ENCODE data around the gene CDC42BPA. TPM values are rescaled to one million over a fixed set of nuclear protein-coding genes. Genes with fewer than 3 reads are reported as not detected.

CDC42BPA gene
- polyA plus RNA-seq, 3 donors: 0.20 to 0.45 (median 0.39) TPM

- TF ChIP-seq CTCF (IDR thresholded peaks at IDR 0.05): no peak
- peaks cover 0 to 10% of the 10 kb centered on the region in 2 donors for H3K36me3 ChIP-seq (replicated peaks in 1 of 2; ENCODE audit: control insufficient read depth in 1 of 2, insufficient read depth in 2 of 2, low read length in 2 of 2)
- H3K9ac ChIP-seq (ENCODE audit: insufficient read depth, low read length, poor library complexity, severe bottlenecking): no peak overlapping the region
- peaks cover 50% of the 10 kb centered on the region for H3K4me1 Mint-ChIP-seq
- no peak overlapping the region for H3K27ac ChIP-seq (ENCODE audit: low read depth in 1 of 2, low read length in 2 of 2)
- H3K4me3 Mint-ChIP-seq: no peak overlapping the region
- no peak for DNase-seq
- peak overlapping the region in 1 of 7 donors; percentile 47 for H3K27ac Mint-ChIP-seq
- H3K4me1 ChIP-seq (ENCODE audit: control insufficient read depth in 1 of 2, insufficient read depth in 2 of 2, low read length in 2 of 2): peaks cover 17% of the 10 kb centered on the region in 2 donors
- intact Hi-C loops (cut with micrococcal nuclease): no loop called here
- peaks cover 0 to 4% (median 3%) of the 10 kb centered on the region in 7 donors for H3K9me3 Mint-ChIP-seq
- no peaks in the 10 kb centered on the region for H3K27me3 ChIP-seq (ENCODE audit: control insufficient read depth in 2 of 2, insufficient read depth in 2 of 2, low read length in 2 of 2)
- H3K27me3 Mint-ChIP-seq (ENCODE audit: low read depth in 3 of 3): peaks cover 0 to 2% (median 0%) of the 10 kb centered on the region in 3 donors
- H3K4me3 ChIP-seq (replicated peaks in 1 of 3; ENCODE audit: low read depth in 2 of 3, low read length in 3 of 3): no peak overlapping the region
- no peaks in the 10 kb centered on the region for H3K9me3 ChIP-seq (replicated peaks in 1 of 2; ENCODE audit: control insufficient read depth in 1 of 2, insufficient read depth in 1 of 2, low read length in 2 of 2)
- WGBS (ENCODE audit: insufficient coverage): 100% methylated on average over 1 of the region's 2 CpGs
- peaks cover 4 to 14% of the 10 kb centered on the region in 2 donors for H3K36me3 Mint-ChIP-seq
- no peak overlapping the region for H2AFZ ChIP-seq (ENCODE audit: insufficient read depth, low read depth, low read length, poor library complexity, severe bottlenecking)
- peaks cover 98% of the 10 kb centered on the region for H3K79me2 ChIP-seq (ENCODE audit: insufficient read depth, low read length)
- H4K20me1 ChIP-seq (ENCODE audit: insufficient read depth, low read length): peaks cover 100% of the 10 kb centered on the region
- H3K4me2 ChIP-seq (replicated peaks; ENCODE audit: extremely low read depth, low read length, poor library complexity, severe bottlenecking): no peak overlapping the region
These were observed 370.2 kb downstream of the CDC42BPA start for GRCh38 chr1:226948051-226948450.

- Mint-ChIP-seq H3K4me3 (no peak overlapping the region), H3K4me1 (peaks cover 59% of the 10 kb centered on the region), H3K27me3 (ENCODE audit: low read depth in 3 of 3) (peaks cover 0 to 2% (median 0%) of the 10 kb centered on the region in 3 donors), H3K9me3 (peaks cover 0 to 4% (median 3%) of the 10 kb centered on the region in 7 donors), H3K27ac (no peak overlapping the region), H3K36me3 (peaks cover 4 to 18% of the 10 kb centered on the region in 2 donors)
- Histone ChIP-seq H3K9ac (ENCODE audit: insufficient read depth, low read length, poor library complexity, severe bottlenecking) (no peak overlapping the region), H3K4me3 (replicated peaks in 1 of 3; ENCODE audit: low read depth in 2 of 3, low read length in 3 of 3) (no peak overlapping the region), H3K36me3 (replicated peaks in 1 of 2; ENCODE audit: control insufficient read depth in 1 of 2, insufficient read depth in 2 of 2, low read length in 2 of 2) (peaks cover 0 to 10% of the 10 kb centered on the region in 2 donors), H2AFZ (ENCODE audit: insufficient read depth, low read depth, low read length, poor library complexity, severe bottlenecking) (no peak overlapping the region), H4K20me1 (ENCODE audit: insufficient read depth, low read length) (peaks cover 100% of the 10 kb centered on the region), H3K4me1 (ENCODE audit: control insufficient read depth in 1 of 2, insufficient read depth in 2 of 2, low read length in 2 of 2) (peaks cover 14 to 26% of the 10 kb centered on the region in 2 donors), H3K4me2 (replicated peaks; ENCODE audit: extremely low read depth, low read length, poor library complexity, severe bottlenecking) (no peak overlapping the region), H3K79me2 (ENCODE audit: insufficient read depth, low read length) (peaks cover 100% of the 10 kb centered on the region), H3K27ac (ENCODE audit: low read depth in 1 of 2, low read length in 2 of 2) (peak overlapping the region in 1 of 2 donors; percentile 32), H3K27me3 (ENCODE audit: control insufficient read depth in 2 of 2, insufficient read depth in 2 of 2, low read length in 2 of 2) (no peaks in the 10 kb centered on the region), H3K9me3 (replicated peaks in 1 of 2; ENCODE audit: control insufficient read depth in 1 of 2, insufficient read depth in 1 of 2, low read length in 2 of 2) (no peaks in the 10 kb centered on the region)
- WGBS (ENCODE audit: insufficient coverage): no CpG with 5 or more reads among the region's 3 CpGs
- no peak for TF ChIP-seq CTCF (IDR thresholded peaks at IDR 0.05)
- intact Hi-C loops (cut with micrococcal nuclease): no loop called here
- no peak for DNase-seq
These were observed 371.5 kb downstream of the CDC42BPA start for GRCh38 chr1:226946841-226947240.
